ENCODE measurements around the gene SFMBT2.

GRCh38 chr10:7130191-7130911, 280.5 kb downstream of the SFMBT2 start:
- no peak for TF ChIP-seq EP300 (IDR thresholded peaks at IDR 0.05; ENCODE audit: borderline replicate concordance in 1 of 2, control insufficient read depth in 1 of 2, low read depth in 2 of 2, low read length in 2 of 2)
- TF ChIP-seq EZH2 (IDR thresholded peaks at IDR 0.05; ENCODE audit: borderline replicate concordance, control insufficient read depth, low read depth, low read length): no peak
- no peak for TF ChIP-seq CTCF (IDR thresholded peaks at IDR 0.05 in 2 of 3, conservative IDR thresholded peaks at IDR 0.05 in 1 of 3; ENCODE audit: control insufficient read depth in 2 of 3, extremely low read depth in 1 of 3, insufficient read depth in 1 of 3, low read depth in 3 of 3, low read length in 3 of 3)
- TF ChIP-seq POU2F2 (IDR thresholded peaks at IDR 0.05; ENCODE audit: borderline replicate concordance, low read depth, low read length): no peak
- no peak for TF ChIP-seq FOXK2 (IDR thresholded peaks at IDR 0.05)
- no peak for TF ChIP-seq SP1 (IDR thresholded peaks at IDR 0.05; ENCODE audit: low read depth, low read length)
- TF ChIP-seq SIX5 (IDR thresholded peaks at IDR 0.05; ENCODE audit: low read depth, low read length, severe bottlenecking): no peak
- TF ChIP-seq HDAC2 (IDR thresholded peaks at IDR 0.05): no peak
